HG03095 (cell line): Measurements from ENCODE around the gene BANP.
"Not testable (repeated sequence)": the region's sequence is repeated elsewhere in the genome, so short reads cannot be mapped to it uniquely, and the experiment has no call there.

Experiments used
- ATAC-seq: cut with Tn5 transposase; IDR thresholded peaks from one replicate; pipeline ENCODE4 v1.9.1; 2021; ENCODE audit warnings: moderate library complexity; ENCODE audit not compliant: unreplicated experiment

Gene BANP

GRCh38 chr16:87992142-87992541, 40.9 kb downstream of the BANP start:
- ATAC-seq: not testable (repeated sequence)

GRCh38 chr16:87993901-87994300, 42.7 kb downstream of the BANP start:
- ATAC-seq: no peak

GRCh38 chr16:87995644-87996043, 44.4 kb downstream of the BANP start:
- ATAC-seq: no peak

GRCh38 chr16:87996962-87997880, 46.0 kb downstream of the BANP start:
- ATAC-seq: no peak

- ATAC-seq: not testable (repeated sequence)
These were observed 47.1 kb downstream of the BANP start for GRCh38 chr16:87998184-87998793.

GRCh38 chr16:87998992-87999391, 47.8 kb downstream of the BANP start:
- not testable (repeated sequence) for ATAC-seq

GRCh38 chr16:88002211-88002610, 51.0 kb downstream of the BANP start:
- no peak for ATAC-seq

- no peak for ATAC-seq
These were observed 51.5 kb downstream of the BANP start for GRCh38 chr16:88002749-88003148.

- no peak for ATAC-seq
These were observed 52.1 kb downstream of the BANP start for GRCh38 chr16:88003316-88003715.

- ATAC-seq: no peak
These were observed 52.5 kb downstream of the BANP start for GRCh38 chr16:88003736-88004135.

- ATAC-seq: no peak
These were observed 53.2 kb downstream of the BANP start for GRCh38 chr16:88004391-88004790.

GRCh38 chr16:88005181-88005581, 53.9 kb downstream of the BANP start:
- ATAC-seq: no peak

- ATAC-seq: no peak
These were observed 54.7 kb downstream of the BANP start for GRCh38 chr16:88005968-88006367.

GRCh38 chr16:88007321-88007731, 56.1 kb downstream of the BANP start:
- no peak for ATAC-seq

- no peak for ATAC-seq
These were observed 57.6 kb downstream of the BANP start for GRCh38 chr16:88008840-88009239.

GRCh38 chr16:88009563-88010342, 58.5 kb downstream of the BANP start:
- ATAC-seq: no peak

- no peak for ATAC-seq
These were observed 59.2 kb downstream of the BANP start for GRCh38 chr16:88010343-88010967.

- ATAC-seq: no peak
These were observed 59.8 kb downstream of the BANP start for GRCh38 chr16:88010968-88011483.

- ATAC-seq: no peak
These were observed 61.1 kb downstream of the BANP start for GRCh38 chr16:88012360-88012759.

- ATAC-seq: no peak
These were observed 61.9 kb downstream of the BANP start for GRCh38 chr16:88013091-88013609.
